Motor neuron (in vitro differentiated cells): Measurements from ENCODE around the gene MTF2. TPM values are rescaled to one million over a fixed set of nuclear protein-coding genes. Genes with fewer than 3 reads are reported as not detected.
"Not testable (repeated sequence)": the region's sequence is repeated elsewhere in the genome, so short reads cannot be mapped to it uniquely, and the experiment has no call there.

Source experiments
- ATAC-seq, 8 experiments: fragments of 200-7000 bp; cut with Tn5 transposase; replicated peaks in 6 of 8; 2 replicates each; pipeline ENCODE4 v1.8.0; 2021; ENCODE audit warnings: mild to moderate bottlenecking in 8 of 8, moderate library complexity in 8 of 8
- H3K27ac ChIP-seq, 2 donors: fragments of 250-450 bp; sonication (Bioruptor Pico); 2 replicates each; pipeline ENCODE4 v1.9.0; 2021; ENCODE audit warnings: antibody characterized with exemption in 2 of 2, mild to moderate bottlenecking in 2 of 2, moderate library complexity in 1 of 2
- H3K4me1 ChIP-seq, 2 donors: fragments of 250-450 bp; sonication (Bioruptor Pico); replicated peaks in 1 of 2; 2 replicates each; pipeline ENCODE4 v1.6.1; 2021; ENCODE audit warnings: antibody characterized with exemption in 2 of 2, mild to moderate bottlenecking in 2 of 2, moderate library complexity in 1 of 2
- H3K4me3 ChIP-seq, 5 donors: fragments of 250-450 bp; sonication (Bioruptor Pico); 2 replicates each; pipeline ENCODE4 v1.9.0; 2021; ENCODE audit warnings: antibody characterized with exemption in 5 of 5, mild to moderate bottlenecking in 5 of 5, moderate library complexity in 4 of 5
- WGBS, 10 experiments: fragments of 450-650 bp; shearing (Covaris generic); methylation state at CpG; one replicate each; pipeline ENCODE4 v1.0.0; 2022; 5-methylcytosine and 5-hydroxymethylcytosine counted together
- in situ Hi-C, 9 experiments: fragments of 400-800 bp; cut with MboI; loops; one replicate each; pipeline ENCODE4 v1.15.0; 2021; ENCODE audit warnings: low sequenced_read_pairs in 9 of 9, low pct_unique_long_range_greater_than_20kb in 2 of 9; ENCODE audit not compliant: unreplicated experiment in 9 of 9
- total RNA-seq, 8 experiments: library from RNA; unstranded; fragments of 300-600 nt; gene quantifications; 2 replicates each; pipeline versions ENCODE4 v1.2.3 to v1.2.4, GENCODE V29; 2022

The MTF2 gene
- total RNA-seq, 8 experiments from 2014 or later: 12.7 to 180 (median 77.5) TPM

- ATAC-seq: no peak
- in situ Hi-C loops: no loop called here
- 75 to 100% (median 96%) methylated on average over 2 of the region's 2 CpGs for WGBS, 10 experiments
- peaks cover 0 to 5% of the 10 kb centered on the region in 2 donors for H3K4me1 ChIP-seq
- H3K4me3 ChIP-seq: no peak overlapping the region
- H3K27ac ChIP-seq: no peak overlapping the region
Observed at GRCh38 chr1:93159337-93159736, 80.3 kb downstream of the MTF2 start.

- ATAC-seq, H3K27ac ChIP-seq, H3K4me1 ChIP-seq, in situ Hi-C loops, H3K4me3 ChIP-seq: not testable (repeated sequence)
- WGBS, 10 experiments: 93 to 100% (median 100%) methylated on average over 1 to 8 of the region's 8 CpGs; no CpG with 5 or more reads in 1 of the 10 experiments
Observed at GRCh38 chr1:93163314-93163713, 84.2 kb downstream of the MTF2 start.

DNA sequence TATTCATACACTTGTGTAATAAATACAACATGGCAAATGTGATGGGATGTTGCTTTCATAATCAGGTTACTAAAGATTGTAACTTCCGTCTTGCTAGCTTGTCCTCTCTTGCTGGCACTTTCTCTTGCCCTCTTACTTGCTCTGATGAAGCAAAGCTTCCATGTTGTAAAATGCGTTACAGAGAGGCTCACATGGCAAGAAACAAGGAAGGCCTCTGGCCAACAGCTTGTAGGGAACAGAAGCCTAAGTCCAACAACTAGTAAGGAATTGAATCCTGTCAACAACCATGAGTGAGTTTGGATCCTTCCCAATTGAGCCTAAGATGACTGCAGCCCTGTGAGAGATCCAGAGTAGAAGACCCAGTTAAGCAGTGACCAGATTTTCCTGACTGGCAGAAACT, 85.7 kb downstream of the MTF2 start:
- Histone ChIP-seq H3K27ac (no peak overlapping the region), H3K4me3 (no peak overlapping the region), H3K4me1 (peaks cover 0 to 8% of the 10 kb centered on the region in 2 donors)
- in situ Hi-C loops: no loop called here
- 83 to 100% (median 99%) methylated on average over 1 to 2 of the region's 2 CpGs; no CpG with 5 or more reads in 2 of the 10 experiments for WGBS, 10 experiments
- no peak for ATAC-seq

- H3K4me1 ChIP-seq, H3K27ac ChIP-seq, H3K4me3 ChIP-seq, in situ Hi-C loops, ATAC-seq: not testable (repeated sequence)
- WGBS, 10 experiments: 73 to 100% (median 92%) methylated on average over 1 of the region's 1 CpG
Observed at GRCh38 chr1:93165895-93166294, 86.8 kb downstream of the MTF2 start.

- in situ Hi-C loops: no loop called here
- Histone ChIP-seq H3K4me3 (no peak overlapping the region), H3K27ac (no peak overlapping the region), H3K4me1 (peaks cover 2 to 4% of the 10 kb centered on the region in 2 donors)
- ATAC-seq: no peak
Observed at GRCh38 chr1:93167006-93167405, 87.9 kb downstream of the MTF2 start.

DNA sequence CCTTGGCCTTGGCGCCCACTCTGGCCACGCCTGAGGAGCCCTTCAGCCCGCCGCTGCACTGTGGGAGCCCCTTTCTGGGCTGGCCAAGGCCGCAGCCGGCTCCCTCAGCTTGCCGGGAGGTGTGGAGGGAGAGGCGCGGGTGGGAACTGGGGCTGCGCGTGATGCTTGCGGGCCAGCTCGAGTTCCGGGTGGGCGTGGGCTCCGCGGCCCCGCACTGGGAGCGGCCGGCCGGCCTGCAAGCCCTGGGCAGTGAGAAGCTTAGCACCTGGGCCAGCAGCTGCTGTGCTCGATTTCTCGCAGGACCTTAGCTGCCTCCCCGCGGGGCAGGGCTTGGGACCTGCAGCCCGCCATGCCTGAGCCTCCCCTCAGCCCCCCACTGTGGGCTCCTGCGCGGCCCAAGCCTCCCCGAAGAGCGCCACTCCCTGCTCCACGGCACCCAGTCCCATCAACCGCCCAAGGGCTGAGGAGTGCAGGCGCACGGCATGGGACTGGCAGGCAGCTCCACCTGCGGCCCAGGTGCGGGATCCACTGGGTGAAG, 91.1 kb downstream of the MTF2 start:
- H3K4me1 ChIP-seq, H3K27ac ChIP-seq, in situ Hi-C loops, ATAC-seq, H3K4me3 ChIP-seq: not testable (repeated sequence)
- 92 to 100% (median 98%) methylated on average over 3 to 23 of the region's 36 CpGs; no CpG with 5 or more reads in 6 of the 10 experiments for WGBS, 10 experiments

- H3K27ac ChIP-seq: no peak overlapping the region
- no peak overlapping the region for H3K4me3 ChIP-seq
- peak in 1 of 8 experiments; percentile 66 for ATAC-seq
- WGBS, 10 experiments: 50 to 100% (median 97%) methylated on average over 1 of the region's 1 CpG; no CpG with 5 or more reads in 2 of the 10 experiments
- in situ Hi-C loops: no loop called here
- H3K4me1 ChIP-seq: peaks cover 2 to 4% of the 10 kb centered on the region in 2 donors
Observed at GRCh38 chr1:93171549-93172034, 92.5 kb downstream of the MTF2 start.

DNA sequence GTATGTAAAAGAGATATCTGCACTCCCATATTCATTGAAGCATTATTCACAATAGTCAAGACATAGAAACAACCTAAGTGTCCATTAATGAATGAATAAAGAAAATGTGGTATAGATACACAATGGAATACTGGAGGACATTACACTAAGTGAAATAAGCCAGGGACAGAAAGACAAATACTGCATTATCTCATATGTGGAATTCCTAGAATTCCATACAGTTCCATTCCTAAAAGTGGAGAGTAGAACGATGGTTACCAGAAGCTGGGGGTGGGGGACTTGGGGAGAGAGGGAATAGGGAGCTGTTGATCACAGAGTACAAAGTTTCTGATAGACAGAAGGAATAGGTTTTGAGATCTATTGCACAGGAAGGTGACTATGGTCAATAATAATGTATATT, 93.7 kb downstream of the MTF2 start:
- Histone ChIP-seq H3K4me1 (peaks cover 4% of the 10 kb centered on the region in 2 donors), H3K27ac (no peak overlapping the region), H3K4me3 (no peak overlapping the region)
- in situ Hi-C loops: no loop called here
- 0 to 95% (median 69%) methylated on average over 1 of the region's 1 CpG; no CpG with 5 or more reads in 4 of the 10 experiments for WGBS, 10 experiments
- peak in 1 of 8 experiments; percentile 38 for ATAC-seq

DNA sequence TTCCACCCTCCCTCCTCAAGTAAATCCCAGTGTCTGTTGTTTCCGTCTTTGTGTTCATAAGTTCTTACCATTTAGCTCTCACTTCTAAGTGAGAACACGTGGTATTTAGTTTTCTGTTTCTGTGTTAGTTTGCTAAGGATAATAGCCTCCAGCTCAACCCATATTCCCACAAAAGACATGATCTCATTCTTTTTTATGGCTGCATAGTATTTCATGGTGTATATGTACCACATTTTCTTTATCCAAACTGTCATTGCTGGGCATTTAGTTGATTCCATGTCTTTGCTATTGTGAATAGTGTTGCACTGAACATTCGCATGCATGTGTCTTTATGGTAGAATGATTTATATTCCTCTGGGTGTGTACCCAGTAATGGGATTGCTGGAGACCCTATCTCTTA, 95.6 kb downstream of the MTF2 start:
- H3K4me3 ChIP-seq, in situ Hi-C loops, ATAC-seq, H3K27ac ChIP-seq: not testable (repeated sequence)
- WGBS, 10 experiments: 94 to 100% (median 100%) methylated on average over 1 to 3 of the region's 3 CpGs
- peaks cover 4 to 13% of the 10 kb centered on the region in 2 donors for H3K4me1 ChIP-seq

DNA sequence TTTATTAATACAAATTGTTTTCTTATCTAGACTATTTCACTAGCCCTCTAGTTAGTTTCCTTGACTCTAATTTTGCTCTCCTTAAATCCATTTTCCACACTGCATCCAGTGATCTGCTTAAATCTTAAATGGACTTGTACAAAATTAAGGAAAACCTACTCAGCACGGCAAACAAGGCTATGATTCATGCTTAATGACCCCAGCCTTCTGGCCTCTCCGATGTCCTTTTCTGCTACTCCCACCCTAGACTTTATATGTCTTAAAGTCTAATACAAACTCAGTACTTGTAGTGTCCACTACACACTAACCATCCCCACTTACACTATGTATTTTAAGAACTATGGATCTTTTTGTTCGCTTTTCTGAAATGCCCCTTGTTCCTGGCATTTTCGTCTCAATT, 98.9 kb downstream of the MTF2 start:
- ATAC-seq: no peak
- WGBS, 10 experiments: 8 to 28% (median 16%) methylated on average over 2 to 4 of the region's 4 CpGs
- in situ Hi-C loops: no loop called here
- Histone ChIP-seq H3K4me3 (peak overlapping the region; percentile 55 to 82 (median 70)), H3K27ac (no peak overlapping the region), H3K4me1 (peaks cover 0 to 13% of the 10 kb centered on the region in 2 donors)

DNA sequence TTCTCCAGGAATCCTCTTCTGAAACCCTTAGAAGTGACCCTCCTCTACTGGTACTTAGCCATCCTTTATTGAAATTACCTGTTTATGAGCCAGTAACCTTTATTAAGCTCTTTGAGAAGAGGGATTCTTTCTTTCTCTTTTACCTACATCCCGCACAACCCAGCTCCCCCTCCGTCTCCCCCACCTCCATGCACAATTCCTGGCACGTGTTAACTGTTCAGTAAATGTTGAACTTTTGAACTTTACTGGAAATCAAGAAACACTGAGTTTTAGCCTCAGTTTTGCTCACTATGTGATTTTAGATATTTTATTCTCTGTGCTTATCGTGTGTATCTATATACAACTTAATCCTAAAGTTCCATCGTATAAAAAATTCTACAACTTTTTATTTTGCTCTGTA, 99.3 kb downstream of the MTF2 start:
- peak overlapping the region; percentile 55 to 82 (median 70) for H3K4me3 ChIP-seq
- H3K4me1 ChIP-seq: peaks cover 0 to 13% of the 10 kb centered on the region in 2 donors
- ATAC-seq: no peak
- in situ Hi-C loops: no loop called here
- H3K27ac ChIP-seq: no peak overlapping the region
- 0 to 50% (median 14%) methylated on average over 1 to 5 of the region's 5 CpGs; no CpG with 5 or more reads in 1 of the 10 experiments for WGBS, 10 experiments

GRCh38 chr1:93179886-93180722, 101.0 kb downstream of the MTF2 start, which contains the start of gene TMED5:
TSS of gene TMED5 (minus strand) at chr1:93180413. CDS start at chr1:93180242, 171 bp downstream.
- peak within 1 kb of the TSS; percentile 55 to 82 (median 70) for H3K4me3 ChIP-seq
- in situ Hi-C loops: no loop called here
- H3K4me1 ChIP-seq: peaks cover 0 to 13% of the 10 kb centered on the region in 2 donors
- peak within 1 kb of the TSS; percentile 45 to 78 for H3K27ac ChIP-seq
- peak; percentile 84 to 94 (median 93) for ATAC-seq
- WGBS, 10 experiments: 0 to 1% (median 0%) methylated on average over 2 to 73 of the region's 78 CpGs; no CpG with 5 or more reads in 2 of the 10 experiments
